ENCODE data around the gene SPPL3.
A peak's percentile ranks its signal among the peaks of the same experiment; 100 is the strongest.
"Not testable (repeated sequence)": the region's sequence is repeated elsewhere in the genome, so short reads cannot be mapped to it uniquely, and the experiment has no call there.

The SPPL3 gene, protein sequence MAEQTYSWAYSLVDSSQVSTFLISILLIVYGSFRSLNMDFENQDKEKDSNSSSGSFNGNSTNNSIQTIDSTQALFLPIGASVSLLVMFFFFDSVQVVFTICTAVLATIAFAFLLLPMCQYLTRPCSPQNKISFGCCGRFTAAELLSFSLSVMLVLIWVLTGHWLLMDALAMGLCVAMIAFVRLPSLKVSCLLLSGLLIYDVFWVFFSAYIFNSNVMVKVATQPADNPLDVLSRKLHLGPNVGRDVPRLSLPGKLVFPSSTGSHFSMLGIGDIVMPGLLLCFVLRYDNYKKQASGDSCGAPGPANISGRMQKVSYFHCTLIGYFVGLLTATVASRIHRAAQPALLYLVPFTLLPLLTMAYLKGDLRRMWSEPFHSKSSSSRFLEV

DNA sequence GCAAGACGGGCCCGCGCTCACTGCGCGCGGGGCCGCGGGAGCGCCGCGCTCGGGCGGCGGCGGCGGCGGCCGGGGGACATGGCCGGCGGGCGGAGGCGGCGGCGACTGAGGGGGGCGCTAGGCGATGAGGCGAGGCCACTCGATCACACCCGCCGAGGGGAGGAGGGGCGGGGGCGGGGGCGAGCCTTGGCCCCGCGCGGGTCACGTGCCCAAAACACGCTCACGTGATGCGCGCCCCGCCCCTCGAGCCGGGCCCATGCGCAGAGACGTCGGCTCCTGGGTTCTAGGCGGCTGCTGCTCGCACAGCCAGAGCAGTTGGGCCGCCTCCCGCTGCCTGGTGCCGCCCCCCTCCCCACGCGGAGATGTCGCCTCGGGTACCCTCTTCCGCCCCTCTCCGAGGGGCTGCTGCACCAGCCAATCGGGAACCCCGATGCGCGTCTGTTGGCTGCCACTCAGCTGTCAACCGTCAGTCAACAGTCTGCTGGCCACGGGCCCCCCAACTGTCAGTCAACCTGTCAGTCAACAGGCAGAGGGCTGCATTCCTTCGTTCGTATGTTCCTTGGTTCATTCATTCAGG lies at the start of gene SPPL3:
Gene SPPL3, minus strand, starts transcription at position 162 of the 577 bp plus-strand sequence. CDS start 491 bp downstream, outside the sequence.
- H3K9me3 ChIP-seq (ENCODE audit: low read length), result peaks cover 4% of the 10 kb centered on the region
- peak within 1 kb of the TSS; percentile 77 for H2AFZ ChIP-seq (ENCODE audit: low read depth, low read length)
- H3K4me3 ChIP-seq (ENCODE audit: low read length), result peak within 1 kb of the TSS; percentile 74
- H3K36me3 ChIP-seq (ENCODE audit: insufficient read depth, low read length), result peaks cover 10% of the 10 kb centered on the region
- H3K4me1 ChIP-seq (ENCODE audit: insufficient read depth, low read length), result peaks cover 13% of the 10 kb centered on the region
- H3K27me3 ChIP-seq (ENCODE audit: insufficient read depth, low read length), result no peaks in the 10 kb centered on the region

DNA sequence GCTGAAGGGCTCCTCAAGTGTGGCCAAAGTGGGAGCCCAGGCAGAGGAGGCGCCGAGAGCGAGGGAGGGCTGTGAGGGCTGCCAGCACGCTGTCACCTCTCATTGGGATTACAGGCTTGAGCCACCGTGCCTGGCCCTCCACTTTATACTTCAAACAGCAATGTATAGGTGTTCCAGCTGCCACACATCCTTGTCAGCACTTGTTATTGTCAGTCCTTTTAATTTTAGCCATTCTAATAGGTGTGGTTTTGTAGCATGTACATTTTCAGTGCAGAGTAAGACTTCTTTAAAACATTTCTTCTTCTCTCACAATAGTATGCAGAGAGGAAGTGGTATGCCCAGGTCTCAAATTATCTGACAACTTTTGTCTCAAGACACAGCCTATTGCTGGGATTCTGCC lies 46.6 kb upstream of the SPPL3 start:
- H3K9me3 ChIP-seq (ENCODE audit: low read length), result no peaks in the 10 kb centered on the region

DNA sequence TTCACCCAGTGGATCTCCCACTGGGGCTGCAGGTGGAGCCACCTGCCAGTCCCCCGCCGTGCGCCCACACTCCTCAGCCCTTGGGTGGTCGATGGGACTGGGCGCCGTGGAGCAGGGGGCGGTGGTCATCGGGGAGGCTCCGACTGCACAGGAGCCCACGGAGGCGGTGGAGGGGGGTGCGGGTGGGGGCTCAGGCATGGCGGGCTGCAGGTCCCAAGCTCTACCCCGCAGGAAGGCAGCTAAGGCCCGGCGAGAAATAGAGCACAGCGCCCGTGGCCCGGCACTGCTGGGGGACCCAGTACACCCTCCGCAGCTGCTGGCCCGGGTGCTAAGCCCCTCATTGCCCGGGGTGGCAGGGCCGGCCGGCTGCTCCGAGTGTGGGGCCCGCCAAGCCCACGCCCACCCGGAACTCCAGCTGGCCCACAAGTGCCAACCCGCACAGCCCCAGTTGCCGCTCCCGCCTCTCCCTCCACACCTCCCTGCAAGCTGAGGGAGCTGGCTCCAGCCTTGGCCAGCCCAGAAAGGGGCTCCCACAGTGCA lies 46.2 kb upstream of the SPPL3 start:
- not testable (repeated sequence) for H3K4me3 ChIP-seq (ENCODE audit: low read length); H3K9me3 ChIP-seq (ENCODE audit: low read length); H3K36me3 ChIP-seq (ENCODE audit: insufficient read depth, low read length); H3K4me1 ChIP-seq (ENCODE audit: insufficient read depth, low read length); H2AFZ ChIP-seq (ENCODE audit: low read depth, low read length); H3K27me3 ChIP-seq (ENCODE audit: insufficient read depth, low read length)

More for the DNA sequence above, 46.6 kb upstream of the SPPL3 start:
- no peaks in the 10 kb centered on the region for H3K4me1 ChIP-seq (ENCODE audit: insufficient read depth, low read length)
- no peaks in the 10 kb centered on the region for H3K36me3 ChIP-seq (ENCODE audit: insufficient read depth, low read length)
- H3K27me3 ChIP-seq (ENCODE audit: insufficient read depth, low read length), result no peaks in the 10 kb centered on the region
- H3K4me3 ChIP-seq (ENCODE audit: low read length), result no peak overlapping the region
- H2AFZ ChIP-seq (ENCODE audit: low read depth, low read length), result no peak overlapping the region

DNA sequence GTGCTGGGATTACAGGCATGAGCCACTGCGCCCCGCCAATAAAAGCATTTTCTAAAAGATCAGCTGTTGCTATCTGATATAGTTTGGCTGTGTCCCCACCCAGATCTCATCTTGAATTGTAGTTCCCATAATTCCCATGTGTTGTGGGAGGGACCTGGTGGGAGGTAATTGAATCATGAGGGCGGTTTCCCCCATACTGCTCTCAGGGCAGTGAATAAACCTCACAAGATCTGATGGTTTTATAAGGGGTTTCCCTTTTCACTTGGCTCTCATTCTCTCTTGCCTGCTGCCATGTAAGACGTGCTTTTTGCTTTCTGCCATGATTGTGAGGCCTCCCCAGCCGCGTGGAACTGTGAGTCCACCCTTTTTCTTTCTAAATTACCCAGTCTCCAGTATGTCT lies 41.4 kb upstream of the SPPL3 start:
- H3K27me3 ChIP-seq (ENCODE audit: insufficient read depth, low read length); H3K9me3 ChIP-seq (ENCODE audit: low read length); H3K4me3 ChIP-seq (ENCODE audit: low read length); H3K36me3 ChIP-seq (ENCODE audit: insufficient read depth, low read length); H2AFZ ChIP-seq (ENCODE audit: low read depth, low read length); H3K4me1 ChIP-seq (ENCODE audit: insufficient read depth, low read length): not testable (repeated sequence)

DNA sequence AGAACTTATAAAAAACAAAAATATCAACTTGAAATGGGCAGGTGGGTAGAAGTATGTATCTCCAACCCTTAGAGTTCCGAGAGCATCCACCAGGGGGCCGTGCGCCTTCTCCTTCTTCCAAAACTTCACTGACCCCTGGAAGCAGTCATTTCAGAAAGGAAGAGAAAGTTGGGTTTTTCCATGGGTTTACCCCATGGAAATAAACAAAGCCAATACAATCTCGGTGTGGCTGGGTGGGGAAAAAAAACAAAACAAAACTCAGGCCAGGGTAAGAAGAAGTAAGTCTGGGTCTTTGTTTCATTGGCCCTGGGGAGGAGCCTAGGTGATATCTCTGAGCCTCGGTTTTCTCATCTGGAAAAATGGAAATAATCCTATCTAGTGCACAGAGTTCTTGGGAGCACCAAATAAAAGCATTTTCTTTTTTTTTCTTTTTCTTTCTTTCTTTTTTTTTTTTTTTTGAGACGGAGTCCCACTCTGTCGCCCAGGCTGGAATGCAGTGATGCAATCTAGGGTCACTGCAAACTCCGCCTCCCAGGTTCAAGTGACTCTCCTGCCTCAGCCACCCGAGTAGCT lies 40.6 kb upstream of the SPPL3 start:
- no peaks in the 10 kb centered on the region for H3K9me3 ChIP-seq (ENCODE audit: low read length)
- H3K36me3 ChIP-seq (ENCODE audit: insufficient read depth, low read length), result no peaks in the 10 kb centered on the region
- H2AFZ ChIP-seq (ENCODE audit: low read depth, low read length), result no peak overlapping the region
- no peaks in the 10 kb centered on the region for H3K27me3 ChIP-seq (ENCODE audit: insufficient read depth, low read length)
- no peak overlapping the region for H3K4me3 ChIP-seq (ENCODE audit: low read length)
- no peaks in the 10 kb centered on the region for H3K4me1 ChIP-seq (ENCODE audit: insufficient read depth, low read length)

DNA sequence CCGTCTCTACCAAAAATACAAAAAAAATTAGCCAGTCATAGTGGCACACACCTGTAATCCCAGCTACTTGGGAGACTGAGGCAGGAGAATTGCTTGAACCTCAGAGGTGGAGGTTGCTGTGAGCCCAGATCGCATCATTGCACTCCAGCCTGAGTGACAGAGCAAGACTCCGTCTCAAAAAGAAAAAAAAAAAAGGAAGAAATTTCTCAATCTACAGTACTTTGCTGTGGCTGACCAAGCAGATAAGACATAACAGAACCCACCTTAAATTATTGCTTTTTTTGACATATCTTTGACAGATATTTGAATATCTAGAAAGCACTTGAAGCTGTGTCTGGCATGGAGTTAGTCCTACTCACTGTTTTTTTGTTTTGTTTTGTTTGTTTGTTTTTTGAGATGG lies 39.3 kb upstream of the SPPL3 start:
- Histone ChIP-seq H3K27me3 (ENCODE audit: insufficient read depth, low read length) (no peaks in the 10 kb centered on the region), H3K4me3 (ENCODE audit: low read length) (no peak overlapping the region), H3K9me3 (ENCODE audit: low read length) (no peaks in the 10 kb centered on the region), H3K36me3 (ENCODE audit: insufficient read depth, low read length) (no peaks in the 10 kb centered on the region), H2AFZ (ENCODE audit: low read depth, low read length) (no peak overlapping the region), H3K4me1 (ENCODE audit: insufficient read depth, low read length) (no peaks in the 10 kb centered on the region)

DNA sequence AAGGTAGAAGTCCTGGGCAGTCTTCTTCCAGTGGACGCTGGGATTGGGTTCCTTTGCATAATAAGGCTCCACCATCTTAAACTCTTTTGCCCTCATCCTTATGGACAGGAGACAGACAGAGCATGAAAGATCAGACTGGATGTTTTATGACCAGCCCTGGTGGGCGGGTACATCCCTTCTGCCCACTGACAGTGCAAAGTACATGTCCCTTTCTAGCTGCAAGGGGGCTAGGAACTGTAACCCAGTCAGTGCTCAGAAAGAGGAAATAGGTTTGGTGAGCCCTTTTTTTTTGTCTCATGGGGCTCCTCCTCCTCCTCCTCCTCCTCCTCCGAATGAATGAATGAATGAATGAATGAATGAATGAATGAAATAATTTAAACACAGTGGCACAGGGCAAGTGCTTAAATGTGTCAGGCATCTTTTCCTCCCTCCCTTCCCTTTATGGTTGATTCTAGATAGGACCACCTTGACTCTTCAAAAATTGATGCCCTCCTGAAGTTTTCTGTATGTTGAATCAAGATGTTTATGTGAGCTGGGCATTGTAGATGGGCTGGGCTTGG lies 37.8 kb upstream of the SPPL3 start:
- no peaks in the 10 kb centered on the region for H3K36me3 ChIP-seq (ENCODE audit: insufficient read depth, low read length)
- no peaks in the 10 kb centered on the region for H3K9me3 ChIP-seq (ENCODE audit: low read length)
- H2AFZ ChIP-seq (ENCODE audit: low read depth, low read length), result no peak overlapping the region
- no peaks in the 10 kb centered on the region for H3K27me3 ChIP-seq (ENCODE audit: insufficient read depth, low read length)
- no peaks in the 10 kb centered on the region for H3K4me1 ChIP-seq (ENCODE audit: insufficient read depth, low read length)
- H3K4me3 ChIP-seq (ENCODE audit: low read length), result no peak overlapping the region

DNA sequence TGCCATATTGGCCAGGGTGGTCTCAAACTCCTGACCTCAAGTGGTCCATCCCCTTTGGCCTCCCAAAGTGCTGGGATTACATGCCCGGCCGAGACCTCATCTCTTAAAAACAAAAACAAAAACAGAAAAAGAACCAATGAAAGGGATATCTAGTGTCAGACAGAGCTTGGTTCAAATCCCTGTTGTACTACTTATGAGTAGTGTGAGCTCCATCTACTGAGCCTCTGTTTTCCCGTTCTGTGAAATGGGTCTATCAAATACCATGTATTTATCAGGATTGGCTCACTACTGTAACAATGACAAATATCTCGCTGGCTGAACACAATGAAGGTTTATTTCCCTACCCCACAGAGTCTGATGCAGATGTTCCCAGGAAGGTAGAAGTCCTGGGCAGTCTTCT lies 37.3 kb upstream of the SPPL3 start:
- Histone ChIP-seq H3K27me3 (ENCODE audit: insufficient read depth, low read length) (no peaks in the 10 kb centered on the region), H3K4me1 (ENCODE audit: insufficient read depth, low read length) (no peaks in the 10 kb centered on the region), H3K4me3 (ENCODE audit: low read length) (no peak overlapping the region), H2AFZ (ENCODE audit: low read depth, low read length) (no peak overlapping the region), H3K36me3 (ENCODE audit: insufficient read depth, low read length) (no peaks in the 10 kb centered on the region), H3K9me3 (ENCODE audit: low read length) (no peaks in the 10 kb centered on the region)

DNA sequence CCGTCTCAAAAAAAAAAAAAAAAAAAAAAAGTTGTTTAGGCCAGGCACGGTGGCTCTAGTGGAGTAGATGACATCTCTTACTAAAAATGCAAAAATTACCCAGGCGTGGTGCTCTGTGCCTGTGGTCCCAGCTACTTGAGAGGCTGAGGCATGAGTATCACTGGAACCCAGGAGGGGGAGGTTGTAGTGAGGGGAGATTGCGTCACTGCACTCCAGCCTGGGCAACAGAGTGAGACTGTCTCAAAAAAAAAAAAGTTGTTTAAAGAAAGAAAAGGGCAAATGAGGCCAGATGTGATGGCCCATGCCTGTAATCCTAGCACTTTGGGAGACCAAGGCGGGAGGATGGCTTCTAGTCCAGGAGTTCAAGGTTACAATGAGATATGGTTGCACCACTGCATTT lies 36.6 kb upstream of the SPPL3 start:
- H2AFZ ChIP-seq (ENCODE audit: low read depth, low read length), result no peak overlapping the region
- H3K27me3 ChIP-seq (ENCODE audit: insufficient read depth, low read length), result no peaks in the 10 kb centered on the region
- H3K36me3 ChIP-seq (ENCODE audit: insufficient read depth, low read length), result no peaks in the 10 kb centered on the region
- no peak overlapping the region for H3K4me3 ChIP-seq (ENCODE audit: low read length)
- no peaks in the 10 kb centered on the region for H3K9me3 ChIP-seq (ENCODE audit: low read length)
- no peaks in the 10 kb centered on the region for H3K4me1 ChIP-seq (ENCODE audit: insufficient read depth, low read length)

DNA sequence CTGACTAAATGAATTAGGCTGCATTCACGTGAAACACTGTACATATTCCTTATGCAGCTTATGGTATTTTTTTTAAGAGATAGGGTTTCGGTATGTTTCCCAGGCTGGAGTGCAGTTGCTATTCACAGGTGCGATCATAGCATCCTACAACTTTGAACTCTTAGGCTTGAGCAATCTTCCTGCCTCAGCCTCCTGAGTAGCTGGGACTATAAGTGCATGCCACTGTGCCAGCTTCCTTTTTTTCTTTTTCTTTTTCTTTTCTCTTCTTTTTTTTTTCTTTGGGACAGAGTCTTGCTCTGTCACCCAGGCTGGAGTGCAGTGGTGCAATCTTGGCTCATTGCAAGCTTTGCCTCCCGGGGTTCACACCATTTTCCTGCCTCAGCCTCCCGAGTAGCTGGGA lies 35.8 kb upstream of the SPPL3 start:
- Histone ChIP-seq H3K27me3 (ENCODE audit: insufficient read depth, low read length) (no peaks in the 10 kb centered on the region), H3K36me3 (ENCODE audit: insufficient read depth, low read length) (no peaks in the 10 kb centered on the region)

DNA sequence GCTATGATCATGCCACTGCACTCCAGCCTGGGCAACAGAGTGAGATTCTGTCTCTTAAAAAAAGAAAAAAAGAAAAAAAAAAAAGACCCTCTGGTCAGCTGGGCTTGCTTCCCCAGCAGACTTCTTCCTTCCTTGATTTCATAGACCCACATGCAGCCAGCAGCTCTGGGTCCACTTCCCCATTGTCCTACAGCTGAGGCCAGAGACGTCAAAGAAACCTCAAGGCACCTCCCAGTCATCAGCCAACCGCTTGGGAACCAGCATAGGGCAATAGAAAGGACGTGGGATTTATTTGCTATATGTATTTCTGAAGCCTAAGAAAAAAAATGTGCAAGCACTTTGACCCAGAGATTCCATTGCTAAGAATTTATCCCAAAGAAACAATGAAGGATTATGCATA lies 35.4 kb upstream of the SPPL3 start:
- Histone ChIP-seq H3K4me3 (ENCODE audit: low read length) (no peak overlapping the region), H3K27me3 (ENCODE audit: insufficient read depth, low read length) (no peaks in the 10 kb centered on the region), H3K36me3 (ENCODE audit: insufficient read depth, low read length) (no peaks in the 10 kb centered on the region), H3K4me1 (ENCODE audit: insufficient read depth, low read length) (no peaks in the 10 kb centered on the region), H3K9me3 (ENCODE audit: low read length) (no peaks in the 10 kb centered on the region), H2AFZ (ENCODE audit: low read depth, low read length) (no peak overlapping the region)

More for the DNA sequence above, 35.8 kb upstream of the SPPL3 start:
- no peak overlapping the region for H2AFZ ChIP-seq (ENCODE audit: low read depth, low read length)
- no peaks in the 10 kb centered on the region for H3K4me1 ChIP-seq (ENCODE audit: insufficient read depth, low read length)
- H3K4me3 ChIP-seq (ENCODE audit: low read length), result no peak overlapping the region
- no peaks in the 10 kb centered on the region for H3K9me3 ChIP-seq (ENCODE audit: low read length)

DNA sequence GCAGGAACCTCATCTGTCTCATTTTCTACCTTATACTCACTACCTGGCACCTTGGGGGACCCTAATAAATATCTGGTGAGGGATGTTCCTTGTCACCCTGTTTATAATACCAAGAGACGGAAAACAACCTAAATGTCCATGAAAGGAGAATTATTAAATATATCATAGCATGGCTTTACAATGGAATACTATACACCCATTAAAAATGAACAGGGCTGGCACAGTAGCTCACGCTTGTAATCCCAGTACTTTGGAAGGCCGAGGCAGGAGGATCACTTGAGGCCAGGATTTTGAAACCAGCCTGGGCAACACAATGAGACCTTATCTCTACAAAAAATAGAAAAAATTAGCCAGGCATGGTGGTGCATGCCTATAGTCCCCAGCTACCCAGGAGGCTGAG lies 34.3 kb upstream of the SPPL3 start:
- Histone ChIP-seq H2AFZ (ENCODE audit: low read depth, low read length) (no peak overlapping the region), H3K4me3 (ENCODE audit: low read length) (no peak overlapping the region), H3K27me3 (ENCODE audit: insufficient read depth, low read length) (no peaks in the 10 kb centered on the region)

DNA sequence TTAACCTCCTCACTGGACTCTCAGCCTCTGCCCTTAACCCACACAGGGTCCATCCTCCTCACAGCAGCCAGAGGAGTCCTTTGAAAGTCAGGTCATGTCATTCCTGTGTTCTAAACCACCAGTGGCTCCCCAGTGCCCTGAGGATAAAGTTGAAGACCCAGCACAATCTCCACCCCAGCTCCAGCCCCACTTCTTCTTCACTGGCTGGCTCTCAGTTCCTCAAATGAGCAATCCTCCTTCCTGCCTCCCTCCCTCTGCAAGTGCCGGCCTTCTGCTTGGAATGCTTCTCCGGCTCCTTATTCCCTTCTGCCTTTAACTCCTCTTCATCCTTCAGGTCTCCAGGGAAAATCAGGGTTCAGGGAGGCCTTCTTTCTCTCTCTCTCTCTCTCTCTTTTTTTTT lies 32.0 kb upstream of the SPPL3 start:
- no peaks in the 10 kb centered on the region for H3K36me3 ChIP-seq (ENCODE audit: insufficient read depth, low read length)
- no peak overlapping the region for H3K4me3 ChIP-seq (ENCODE audit: low read length)
- H3K9me3 ChIP-seq (ENCODE audit: low read length), result no peaks in the 10 kb centered on the region
- H2AFZ ChIP-seq (ENCODE audit: low read depth, low read length), result no peak overlapping the region
- H3K4me1 ChIP-seq (ENCODE audit: insufficient read depth, low read length), result no peaks in the 10 kb centered on the region
- no peaks in the 10 kb centered on the region for H3K27me3 ChIP-seq (ENCODE audit: insufficient read depth, low read length)

More for the DNA sequence above, 34.3 kb upstream of the SPPL3 start:
- Histone ChIP-seq H3K4me1 (ENCODE audit: insufficient read depth, low read length) (no peaks in the 10 kb centered on the region), H3K9me3 (ENCODE audit: low read length) (no peaks in the 10 kb centered on the region), H3K36me3 (ENCODE audit: insufficient read depth, low read length) (no peaks in the 10 kb centered on the region)

Measured in neuron (in vitro differentiated cells).